Measurements from ENCODE around the gene PEAR1.

The PEAR1 gene

GRCh38 chr1:156847591-156848460, 45.7 kb upstream of the PEAR1 start:
- H3K4me3 ChIP-seq (ENCODE audit: low read depth, low read length) = no peak overlapping the region
- no peak for TF ChIP-seq CTCF (IDR thresholded peaks at IDR 0.05; ENCODE audit: low read depth, low read length)

- no peak overlapping the region for H3K4me3 ChIP-seq (ENCODE audit: low read depth, low read length)
- no peak for TF ChIP-seq CTCF (IDR thresholded peaks at IDR 0.05; ENCODE audit: low read depth, low read length)
Measured at GRCh38 chr1:156848461-156849150, 44.9 kb upstream of the PEAR1 start.

- H3K4me3 ChIP-seq (ENCODE audit: low read depth, low read length) = no peak overlapping the region
- no peak for TF ChIP-seq CTCF (IDR thresholded peaks at IDR 0.05; ENCODE audit: low read depth, low read length)
Measured at GRCh38 chr1:156849151-156849496, 44.4 kb upstream of the PEAR1 start.

GRCh38 chr1:156851779-156852417, 41.6 kb upstream of the PEAR1 start:
- H3K4me3 ChIP-seq (ENCODE audit: low read depth, low read length) = no peak overlapping the region
- no peak for TF ChIP-seq CTCF (IDR thresholded peaks at IDR 0.05; ENCODE audit: low read depth, low read length)

- H3K4me3 ChIP-seq (ENCODE audit: low read depth, low read length) = no peak overlapping the region
- no peak for TF ChIP-seq CTCF (IDR thresholded peaks at IDR 0.05; ENCODE audit: low read depth, low read length)
Measured at GRCh38 chr1:156852418-156852874, 41.1 kb upstream of the PEAR1 start.

GRCh38 chr1:156853761-156854160, 39.8 kb upstream of the PEAR1 start:
- no peak for TF ChIP-seq CTCF (IDR thresholded peaks at IDR 0.05; ENCODE audit: low read depth, low read length)
- no peak overlapping the region for H3K4me3 ChIP-seq (ENCODE audit: low read depth, low read length)

Data from WI38 (cell line).